Thyroid gland (tissue), 4 donors: ENCODE measurements around the gene STIM2. TPM values are rescaled to one million over a fixed set of nuclear protein-coding genes. Genes with fewer than 3 reads are reported as not detected.

Source experiments
- DNase-seq, 2 donors: peaks; one replicate each; pipeline ENCODE4 v3.0.0-alpha.2; 2019
- H3K27ac ChIP-seq, 3 donors: fragments of 200-600 bp; sonication (generic); 1 replicate in 2 of 3; 2 replicates in 1 of 3; pipeline ENCODE4 v1.5.1; 2016 to 2019; ENCODE audit warnings: mild to moderate bottlenecking in 1 of 3, moderate library complexity in 1 of 3
- H3K27me3 ChIP-seq: fragments of 200-600 bp; sonication (generic); one replicate; pipeline ENCODE4 v1.5.1; 2019
- H3K36me3 ChIP-seq, 2 donors: fragments of 200-600 bp; sonication (generic); one replicate each; pipeline ENCODE4 v1.5.1; 2016 to 2019
- H3K4me1 ChIP-seq, 2 donors: fragments of 200-600 bp; sonication (generic); one replicate each; pipeline ENCODE4 v1.5.1; 2017 to 2019
- H3K4me3 ChIP-seq, 3 donors: fragments of 200-600 bp; sonication (generic); replicated peaks in 1 of 3; 1 replicate in 2 of 3; 2 replicates in 1 of 3; pipeline ENCODE4 v1.5.1; 2016; ENCODE audit warnings: mild to moderate bottlenecking in 1 of 3
- H3K9me3 ChIP-seq: fragments of 200-600 bp; sonication (generic); one replicate; pipeline ENCODE4 v1.5.1; 2017
- CTCF ChIP-seq, 6 experiments: fragments of 200-600 bp in 3 of 6; fragments of 450-650 bp in 3 of 6; sonication (generic) in 3 of 6; IDR thresholded peaks; one replicate each; pipeline ENCODE4 v1.5.1; 2016 to 2019; ENCODE audit warnings: antibody characterized with exemption in 6 of 6, mild to moderate bottlenecking in 2 of 6, inconsistent platforms in 1 of 6, moderate library complexity in 1 of 6
- POLR2A ChIP-seq, 2 donors: fragments of 450-650 bp; IDR thresholded peaks; one replicate each; pipeline ENCODE4 v1.6.1; 2017; ENCODE audit warnings: antibody characterized with exemption in 2 of 2, mild to moderate bottlenecking in 2 of 2, moderate library complexity in 1 of 2
- WGBS, 2 donors: methylation state at CpG; one replicate each; pipeline ENCODE4 v1.1.5; 2017; 5-methylcytosine and 5-hydroxymethylcytosine counted together
- intact Hi-C: fragments of 100-400 bp; cut with DNase I; formaldehyde crosslinking; loops from one replicate; pipeline ENCODE4 v1.15.1; 2023
- total RNA-seq, 4 donors: library from RNA; depleted of rRNA; stranded (reverse); fragments of >200 nt; gene quantifications; one replicate each; pipeline ENCODE4 v1.2.3, GENCODE V29; 2016

The STIM2 gene
- total RNA-seq, 4 donors from 2014 or later, result 16.4 to 39.1 (median 18.5) TPM

DNA sequence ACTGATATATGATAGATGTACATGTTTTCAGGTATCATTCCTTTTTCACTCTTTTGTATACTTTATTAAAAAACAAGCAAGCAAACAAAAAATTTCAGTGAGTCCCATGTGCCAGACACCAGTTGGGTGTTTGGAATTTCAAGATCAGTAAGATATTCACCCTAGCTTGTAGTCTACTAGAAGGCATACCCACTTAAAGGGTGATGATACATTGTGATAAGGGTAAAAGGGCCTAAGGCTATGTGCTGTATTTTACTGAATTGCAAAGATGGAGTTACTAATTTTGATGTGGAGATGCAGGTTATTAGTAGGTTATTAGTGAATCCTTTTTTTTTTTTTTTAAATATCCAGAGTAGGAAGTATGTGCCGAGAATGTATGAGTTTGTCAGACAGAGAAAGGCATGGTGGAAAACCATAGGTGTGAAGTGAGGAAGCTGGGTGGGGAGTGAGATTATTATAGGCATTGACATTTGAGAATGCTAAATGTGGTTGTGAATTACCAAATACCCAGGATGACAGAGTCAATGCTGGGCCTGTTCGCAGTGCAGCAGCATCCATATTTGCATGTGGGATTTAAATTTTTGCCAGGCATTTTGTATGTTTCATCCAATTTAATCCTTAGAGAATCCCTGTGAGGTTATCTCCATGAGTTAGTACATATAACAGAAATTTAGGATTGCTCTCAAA lies 10.1 kb downstream of the STIM2 start:
- Histone ChIP-seq H3K4me1 (peaks cover 8 to 12% of the 10 kb centered on the region in 2 donors), H3K27ac (no peak overlapping the region), H3K36me3 (no peaks in the 10 kb centered on the region), H3K9me3 (no peaks in the 10 kb centered on the region), H3K27me3 (no peaks in the 10 kb centered on the region), H3K4me3 (no peak overlapping the region)
- no peak for DNase-seq
- TF ChIP-seq POLR2A (IDR thresholded peaks at IDR 0.05) (no peak), CTCF (IDR thresholded peaks at IDR 0.05) (no peak)
- intact Hi-C loops, result no loop called here
- WGBS, 2 donors, result 94 to 95% methylated on average over 2 of the region's 2 CpGs

- WGBS, 2 donors, result 52 to 74% methylated on average over 3 of the region's 3 CpGs
- Histone ChIP-seq H3K9me3 (no peaks in the 10 kb centered on the region), H3K27me3 (no peaks in the 10 kb centered on the region), H3K36me3 (no peaks in the 10 kb centered on the region), H3K27ac (no peak overlapping the region), H3K4me3 (no peak overlapping the region), H3K4me1 (peaks cover 8 to 12% of the 10 kb centered on the region in 2 donors)
- no peak for TF ChIP-seq POLR2A (IDR thresholded peaks at IDR 0.05)
- no peak for TF ChIP-seq CTCF (IDR thresholded peaks at IDR 0.05)
- no peak for DNase-seq
- intact Hi-C loops, result no loop called here
These were observed 11.0 kb downstream of the STIM2 start for GRCh38 chr4:26871611-26872010.

- no peaks in the 10 kb centered on the region for H3K9me3 ChIP-seq
- 85 to 92% methylated on average over 8 to 10 of the region's 10 CpGs for WGBS, 2 donors
- TF ChIP-seq CTCF (IDR thresholded peaks at IDR 0.05) (no peak), POLR2A (IDR thresholded peaks at IDR 0.05) (no peak)
- H3K4me1 ChIP-seq, result peaks cover 0 to 3% of the 10 kb centered on the region in 2 donors
- H3K36me3 ChIP-seq, result no peaks in the 10 kb centered on the region
- intact Hi-C loops, result no loop called here
- no peak overlapping the region for H3K27ac ChIP-seq
- H3K27me3 ChIP-seq, result no peaks in the 10 kb centered on the region
- no peak overlapping the region for H3K4me3 ChIP-seq
- DNase-seq, result no peak
These were observed 12.9 kb downstream of the STIM2 start for GRCh38 chr4:26873391-26874026.

- Histone ChIP-seq H3K36me3 (no peaks in the 10 kb centered on the region), H3K27me3 (no peaks in the 10 kb centered on the region), H3K4me1 (no peaks in the 10 kb centered on the region), H3K4me3 (no peak overlapping the region), H3K9me3 (no peaks in the 10 kb centered on the region), H3K27ac (no peak overlapping the region)
- 92 to 100% methylated on average over 6 to 7 of the region's 7 CpGs for WGBS, 2 donors
- TF ChIP-seq CTCF (IDR thresholded peaks at IDR 0.05) (no peak), POLR2A (IDR thresholded peaks at IDR 0.05) (no peak)
- intact Hi-C loops, result no loop called here
- DNase-seq, result no peak
These were observed 13.5 kb downstream of the STIM2 start for GRCh38 chr4:26874110-26874509.

DNA sequence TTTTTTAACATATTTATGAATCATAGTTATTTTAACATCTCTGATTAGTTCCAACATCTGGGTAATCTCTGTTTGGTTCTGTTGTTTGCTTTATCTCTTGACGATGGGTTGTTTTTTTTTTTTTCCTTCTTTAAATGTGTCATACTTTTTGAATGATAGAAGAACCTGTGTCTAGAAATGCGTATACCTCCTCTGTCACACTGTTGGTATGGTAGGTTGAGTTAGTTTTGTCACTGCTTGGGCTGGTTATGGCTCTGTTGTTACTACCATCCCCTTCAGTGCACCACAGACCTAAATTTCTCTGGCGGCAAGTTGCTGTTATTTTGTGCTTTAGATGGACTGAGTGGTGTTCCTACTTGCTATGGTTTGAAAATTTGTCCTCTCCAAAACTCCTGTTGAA lies 16.8 kb downstream of the STIM2 start:
- no peaks in the 10 kb centered on the region for H3K9me3 ChIP-seq
- 91 to 96% methylated on average over 3 of the region's 3 CpGs for WGBS, 2 donors

More for the DNA sequence above, 16.8 kb downstream of the STIM2 start:
- Histone ChIP-seq H3K27ac (no peak overlapping the region), H3K36me3 (no peaks in the 10 kb centered on the region), H3K27me3 (no peaks in the 10 kb centered on the region), H3K4me3 (no peak overlapping the region), H3K4me1 (no peaks in the 10 kb centered on the region)
- TF ChIP-seq POLR2A (IDR thresholded peaks at IDR 0.05) (no peak), CTCF (IDR thresholded peaks at IDR 0.05) (no peak)
- intact Hi-C loops, result no loop called here
- DNase-seq, result no peak
